HPDE6-E6E7 (cell line): Measurements from ENCODE around the gene MCRS1.
"Not testable (repeated sequence)": the region's sequence is repeated elsewhere in the genome, so short reads cannot be mapped to it uniquely, and the experiment has no call there.

ENCODE experiments used
- DNase-seq: peaks from one replicate; pipeline ENCODE4 v3.0.0; 2011; ENCODE audit warnings: missing footprints; ENCODE audit errors: extremely low spot score

The MCRS1 gene

DNA sequence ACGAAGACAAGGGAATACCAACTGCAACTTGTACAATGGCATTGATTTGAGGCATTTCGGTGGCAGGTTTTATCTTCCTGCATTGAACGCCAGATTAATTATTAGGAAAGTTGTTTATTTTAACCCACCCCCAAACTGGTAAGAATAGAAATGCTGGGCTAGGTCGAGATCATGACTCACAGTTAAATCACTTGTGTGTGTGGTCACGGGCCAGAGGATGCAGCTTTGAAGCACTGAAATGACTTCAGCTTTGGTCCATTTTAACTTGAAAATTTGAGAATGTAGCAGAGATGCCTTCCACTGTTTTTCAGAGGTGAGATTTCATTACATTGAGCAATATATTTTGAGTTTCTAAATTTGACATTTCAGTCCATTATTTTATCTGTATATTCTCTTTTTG lies 52.7 kb downstream of the MCRS1 start:
- DNase-seq = peak; percentile 50

DNA sequence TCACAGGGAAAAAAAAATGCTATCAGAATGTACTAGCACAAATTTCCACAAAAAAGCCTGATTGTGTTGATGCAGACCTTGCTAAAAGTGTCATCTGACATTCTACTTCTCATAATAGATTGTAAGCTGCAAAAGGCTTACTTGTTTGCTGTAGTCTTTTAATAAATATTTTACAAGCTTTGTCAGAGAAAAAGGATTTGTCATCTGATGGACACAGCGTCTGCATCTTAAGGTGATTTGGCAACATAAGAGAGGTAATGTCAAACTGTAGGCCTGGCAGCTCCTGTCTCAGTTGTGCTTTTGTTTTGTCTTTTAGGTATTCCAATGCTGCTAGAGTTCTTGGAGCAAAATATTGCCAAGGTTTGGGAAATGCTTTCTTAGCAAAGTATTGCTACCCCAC lies 55.4 kb downstream of the MCRS1 start:
- no peak for DNase-seq

DNA sequence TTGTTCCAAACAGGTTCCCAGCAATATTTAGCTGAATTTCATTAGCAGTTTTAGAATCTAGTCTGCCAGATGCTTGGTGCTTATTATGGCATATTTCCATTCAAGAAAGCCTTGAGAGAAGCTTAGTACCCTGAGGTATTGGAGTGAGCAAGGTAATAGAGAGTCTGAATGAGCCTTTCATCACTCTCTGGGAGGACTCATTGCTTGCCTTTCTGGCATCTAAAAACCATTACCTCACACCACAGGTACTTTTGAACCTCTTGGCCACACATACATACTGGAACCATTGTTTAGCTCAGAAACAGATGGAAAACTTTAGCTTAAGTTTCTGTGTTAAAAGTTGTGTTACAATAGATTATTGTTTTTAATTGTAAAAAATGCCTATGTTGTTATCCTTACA lies 56.5 kb downstream of the MCRS1 start:
- DNase-seq = no peak

DNA sequence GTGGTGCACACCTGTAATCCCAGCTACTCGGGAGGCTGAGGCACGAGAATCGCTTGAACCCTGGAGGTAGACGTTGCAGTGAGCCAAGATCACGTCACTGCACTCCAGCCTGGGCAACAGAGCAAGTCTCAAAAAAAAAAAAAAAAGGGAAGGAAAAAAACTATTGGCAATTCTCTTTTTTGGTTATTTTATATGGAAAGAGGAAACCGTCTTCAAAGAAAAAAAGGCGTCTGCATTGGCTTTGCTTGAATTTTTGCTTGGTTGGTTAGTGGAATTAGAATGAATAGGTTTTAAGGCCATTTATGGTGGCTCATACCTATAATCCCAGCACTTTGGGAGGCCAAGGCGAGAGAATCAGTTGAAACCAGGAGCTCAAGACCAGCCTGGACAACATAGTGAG lies 58.3 kb downstream of the MCRS1 start:
- not testable (repeated sequence) for DNase-seq
